Nucleus accumbens (tissue), 56 donors: Measurements from ENCODE around the gene ATP11B.
"Not testable (repeated sequence)": the region's sequence is repeated elsewhere in the genome, so short reads cannot be mapped to it uniquely, and the experiment has no call there.

Source experiments
- DNase-seq, 56 donors: peaks; one replicate each; lab custom pipeline; 2025; lab: John Stamatoyannopoulos, UW

Gene ATP11B

DNA sequence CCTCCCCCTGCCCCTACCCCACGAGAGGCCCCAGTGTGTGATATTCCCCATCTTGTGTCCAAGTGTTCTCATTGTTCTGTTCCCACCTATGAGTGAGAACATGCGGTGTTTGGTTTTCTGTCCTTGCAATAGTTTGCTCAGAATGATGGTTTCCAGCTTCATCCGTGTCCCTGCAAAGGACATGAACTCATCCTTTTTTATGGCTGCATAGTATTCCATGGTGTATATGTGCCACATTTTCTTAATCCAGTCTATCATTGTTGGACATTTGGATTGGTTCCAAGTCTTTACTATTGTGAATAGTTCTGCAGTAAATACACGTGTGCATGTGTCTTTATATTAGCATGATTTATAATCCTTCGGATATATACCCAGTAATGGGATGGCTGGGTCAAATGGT, 29.0 kb downstream of the ATP11B start:
- DNase-seq = not testable (repeated sequence)

DNA sequence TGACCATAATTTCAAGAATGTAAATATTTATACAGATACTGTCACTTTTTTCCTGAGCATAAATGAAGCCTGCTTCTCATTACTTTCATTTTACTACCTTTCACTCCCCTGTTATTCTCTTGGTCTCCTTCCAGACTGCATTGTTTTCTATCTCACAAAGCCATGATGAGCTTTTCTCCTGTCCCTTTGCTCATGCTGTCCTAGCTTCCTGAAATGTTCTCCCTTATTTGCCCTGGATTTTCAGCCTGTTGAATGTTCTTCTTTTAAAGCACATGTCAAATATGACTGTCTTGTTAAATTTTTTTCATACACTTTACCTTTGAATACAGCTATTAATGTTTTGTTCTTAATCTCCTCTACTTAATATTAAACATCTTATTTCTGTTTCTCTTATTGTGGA, 31.7 kb downstream of the ATP11B start:
- no peak for DNase-seq

DNA sequence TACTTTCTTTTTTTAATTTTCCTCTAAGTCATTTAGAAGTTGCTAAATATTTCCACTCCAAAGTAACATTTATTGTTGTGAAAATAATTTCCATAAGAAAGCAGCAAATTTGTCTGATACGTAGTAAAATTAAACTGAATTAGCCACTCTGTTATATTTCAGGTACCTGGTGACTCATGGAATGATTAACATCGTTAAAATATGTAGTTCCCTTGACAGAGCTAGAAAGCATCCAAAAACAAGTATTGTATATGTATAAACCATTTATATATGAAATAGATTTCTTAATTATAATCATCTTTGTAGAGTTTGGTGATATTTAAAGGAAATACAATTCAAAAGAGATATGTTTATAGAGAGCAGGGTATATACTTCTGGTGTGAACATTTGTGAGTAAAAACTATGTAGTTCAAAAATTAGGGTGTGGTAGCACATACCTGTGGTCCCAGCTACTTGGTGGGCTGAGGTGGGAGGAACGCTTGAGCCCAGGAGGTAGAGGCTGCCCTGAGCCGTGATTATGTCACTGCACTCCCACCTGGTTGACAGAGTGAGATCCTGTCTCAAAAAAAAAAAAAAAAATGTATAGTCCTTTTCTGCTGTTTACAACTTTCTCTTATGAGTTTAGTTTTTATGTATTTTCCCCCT, 36.6 kb downstream of the ATP11B start:
- no peak for DNase-seq

DNA sequence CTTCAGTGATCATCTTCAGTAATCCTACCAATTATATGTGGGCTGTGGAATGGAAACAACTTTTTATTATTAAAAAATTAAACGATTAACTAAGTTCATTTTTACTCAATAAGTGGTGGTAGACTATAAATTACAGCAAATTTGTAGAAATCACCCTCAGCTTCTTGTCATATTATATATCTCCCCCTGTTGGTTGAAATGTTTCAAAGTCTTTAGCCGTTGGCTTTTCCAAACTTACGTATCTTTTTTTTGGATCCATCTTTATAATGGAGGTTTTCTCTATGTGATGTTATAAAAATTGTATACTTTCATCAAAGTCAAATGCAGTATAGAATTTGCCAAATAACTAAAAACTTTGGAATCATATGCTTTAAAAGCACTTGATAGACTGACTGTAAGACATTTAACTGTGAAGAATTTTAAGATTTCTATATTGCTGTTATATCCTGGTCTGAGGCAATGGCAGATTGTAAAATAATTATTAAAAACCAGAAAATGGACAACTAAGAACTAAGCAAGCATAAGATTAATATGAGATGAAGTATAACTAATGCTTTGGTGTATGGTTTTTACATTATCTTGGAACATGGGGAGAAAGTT, 44.7 kb downstream of the ATP11B start:
- DNase-seq = no peak

DNA sequence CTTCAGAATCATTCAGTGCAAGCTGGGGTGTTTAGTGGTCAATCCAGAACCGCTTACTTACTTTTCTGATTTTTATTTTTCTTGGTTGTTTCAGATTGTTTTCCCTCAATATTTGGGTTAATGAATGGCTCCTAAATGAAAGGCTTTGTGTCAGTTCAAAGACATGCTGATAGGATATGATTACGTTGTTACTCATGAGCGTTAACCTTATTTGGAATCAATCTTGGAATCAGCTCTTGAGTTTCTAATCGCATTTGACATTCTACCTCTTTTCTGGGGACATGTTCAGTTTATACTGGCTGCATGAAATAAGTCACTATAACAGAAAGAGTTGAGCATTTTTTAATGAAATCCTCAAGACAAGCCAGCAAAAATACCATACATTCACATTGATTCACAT, 50.2 kb downstream of the ATP11B start:
- DNase-seq = no peak

DNA sequence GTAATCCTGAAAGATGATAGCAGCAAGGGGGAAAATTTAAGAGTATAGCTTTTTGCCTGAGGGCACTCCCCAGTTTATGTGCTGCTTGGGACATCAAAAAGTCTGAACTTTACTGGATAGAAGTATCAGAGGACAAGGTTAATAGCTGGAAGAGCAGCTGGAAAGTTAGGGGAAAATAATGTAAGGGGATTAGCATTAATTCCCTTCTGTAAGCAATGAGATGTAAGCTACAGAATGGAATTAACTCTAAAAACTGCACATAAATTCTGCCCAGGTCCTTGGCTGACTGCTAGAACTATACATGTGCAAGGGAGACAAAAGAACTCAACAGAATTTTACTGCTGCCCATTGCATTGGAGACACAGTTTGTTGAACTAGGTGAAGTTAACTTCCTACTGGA, 55.6 kb downstream of the ATP11B start:
- DNase-seq = no peak

DNA sequence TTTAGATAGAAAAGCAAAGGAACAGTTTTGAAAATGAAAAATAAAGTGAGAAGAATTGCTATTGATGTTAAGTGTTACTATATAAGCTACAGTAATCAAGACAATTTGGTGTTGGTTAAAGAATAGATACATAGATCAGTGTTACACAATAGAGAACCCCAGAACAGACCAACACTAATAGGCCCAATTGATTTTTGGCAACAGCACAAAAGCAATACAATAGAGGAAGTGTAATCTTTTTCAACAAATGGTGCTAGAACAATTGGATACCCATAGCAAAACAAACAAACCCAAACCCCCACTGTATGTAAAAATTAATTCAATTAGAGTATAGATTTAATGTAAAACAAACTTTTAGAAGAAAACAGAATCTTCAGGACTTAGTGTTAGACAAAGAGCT, 61.8 kb downstream of the ATP11B start:
- DNase-seq = no peak

DNA sequence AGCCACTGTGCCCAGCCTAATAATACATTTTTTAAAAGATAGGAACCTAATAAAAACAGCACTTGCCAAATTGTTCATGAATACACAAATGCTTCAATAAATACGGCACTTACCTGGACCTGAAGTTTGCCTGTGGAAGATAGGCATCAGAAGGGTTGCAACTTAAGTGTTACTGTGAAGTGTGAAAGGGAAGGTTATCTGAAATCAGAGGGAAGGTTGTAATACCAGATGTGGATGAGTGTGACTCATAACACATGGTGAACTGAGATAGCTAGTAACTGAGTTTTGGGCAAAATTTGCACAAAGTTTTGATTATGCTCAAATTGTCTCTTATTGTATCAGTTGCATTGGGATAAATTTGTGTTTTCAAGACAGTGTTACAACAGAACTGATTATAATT, 68.0 kb downstream of the ATP11B start:
- no peak for DNase-seq

DNA sequence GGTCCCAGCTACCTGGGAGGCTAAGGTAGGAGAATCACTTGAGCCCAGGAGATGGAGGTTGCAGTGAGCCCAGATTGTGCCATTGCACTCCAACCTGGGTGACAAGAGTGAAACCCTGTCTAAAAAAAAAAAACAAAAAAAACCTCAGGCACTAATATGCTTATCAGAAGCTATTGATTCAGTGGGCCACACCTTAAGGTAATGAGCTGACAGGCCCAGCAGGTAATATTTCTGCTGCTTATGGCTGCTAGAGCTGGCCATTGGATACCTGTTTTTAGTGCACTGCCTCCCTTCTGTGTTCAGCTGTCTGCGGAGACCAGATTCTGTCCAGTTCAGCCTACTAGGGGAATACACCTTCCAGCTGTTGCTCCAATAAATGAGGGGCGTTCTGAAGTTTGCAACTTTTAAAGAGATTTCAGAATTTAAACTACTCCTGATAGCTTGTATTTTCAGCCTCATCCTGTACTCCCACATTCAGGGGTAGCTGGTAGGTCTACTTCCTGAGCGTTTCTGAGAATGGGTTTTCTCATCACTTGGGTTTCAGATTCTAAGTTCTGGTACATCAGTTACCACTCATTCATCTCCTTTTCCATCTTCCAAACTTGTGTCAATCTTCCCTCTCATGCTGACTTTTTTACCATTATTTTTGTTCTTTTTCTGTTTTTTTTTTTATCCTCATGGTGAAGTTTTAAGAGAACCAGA, 69.0 kb downstream of the ATP11B start:
- DNase-seq = no peak

DNA sequence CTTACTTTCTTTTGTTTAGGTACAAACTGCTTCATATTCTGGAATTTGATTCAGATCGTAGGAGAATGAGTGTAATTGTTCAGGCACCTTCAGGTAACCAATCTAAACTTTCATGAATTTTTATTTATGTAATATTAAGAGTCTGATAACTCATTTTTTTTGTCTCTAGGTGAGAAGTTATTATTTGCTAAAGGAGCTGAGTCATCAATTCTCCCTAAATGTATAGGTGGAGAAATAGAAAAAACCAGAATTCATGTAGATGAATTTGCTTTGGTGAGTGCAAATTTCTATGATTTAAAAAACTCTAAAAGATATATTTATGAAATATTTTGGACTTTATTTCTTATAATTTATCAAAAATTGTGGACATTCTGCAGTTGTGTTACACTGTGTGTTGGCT, 75.8 kb downstream of the ATP11B start:
- DNase-seq = no peak

DNA sequence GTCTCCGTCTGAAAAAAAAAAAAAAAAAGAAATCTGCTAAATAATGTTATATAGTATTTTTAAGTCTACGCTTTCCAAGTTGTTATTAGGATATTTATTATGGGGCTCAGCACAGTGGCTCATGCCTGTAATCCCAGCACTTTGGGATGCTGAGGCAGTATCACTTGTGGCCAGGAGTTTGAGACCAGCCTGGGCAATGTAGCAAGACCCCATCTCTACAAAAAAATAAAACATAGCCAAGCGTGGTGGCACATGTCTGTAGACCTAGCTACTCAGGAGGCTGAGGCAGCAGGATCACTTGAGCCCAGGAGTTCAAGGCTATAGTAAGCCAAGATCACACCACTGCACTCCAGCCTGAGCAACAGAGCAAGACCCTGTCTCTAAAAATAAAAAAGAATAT, 77.6 kb downstream of the ATP11B start:
- DNase-seq = not testable (repeated sequence)

DNA sequence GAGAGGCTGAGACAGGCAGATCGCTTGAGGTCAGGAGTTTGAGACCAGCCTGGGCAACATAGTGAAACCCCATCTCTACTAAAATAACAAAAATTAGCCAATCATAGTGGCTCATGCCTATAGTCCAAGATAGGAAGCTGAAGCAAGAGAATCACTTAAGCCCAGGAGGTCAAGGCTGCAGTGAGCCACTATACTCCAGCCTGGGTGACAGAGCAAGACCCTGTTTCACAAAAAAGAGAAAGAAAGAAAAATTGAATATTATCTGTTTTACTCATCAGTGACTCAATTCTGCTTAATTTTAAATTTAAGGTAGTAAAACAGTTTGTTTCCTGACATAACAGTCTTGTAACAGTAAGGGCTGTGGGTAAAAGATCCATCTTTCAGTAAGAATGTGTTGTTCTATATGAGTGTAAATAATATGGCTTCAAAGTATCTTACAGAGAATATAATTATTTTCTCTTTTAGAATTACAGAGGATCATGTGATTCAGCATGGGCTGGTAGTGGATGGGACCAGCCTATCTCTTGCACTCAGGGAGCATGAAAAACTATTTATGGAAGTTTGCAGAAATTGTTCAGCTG, 85.8 kb downstream of the ATP11B start:
- DNase-seq = no peak

DNA sequence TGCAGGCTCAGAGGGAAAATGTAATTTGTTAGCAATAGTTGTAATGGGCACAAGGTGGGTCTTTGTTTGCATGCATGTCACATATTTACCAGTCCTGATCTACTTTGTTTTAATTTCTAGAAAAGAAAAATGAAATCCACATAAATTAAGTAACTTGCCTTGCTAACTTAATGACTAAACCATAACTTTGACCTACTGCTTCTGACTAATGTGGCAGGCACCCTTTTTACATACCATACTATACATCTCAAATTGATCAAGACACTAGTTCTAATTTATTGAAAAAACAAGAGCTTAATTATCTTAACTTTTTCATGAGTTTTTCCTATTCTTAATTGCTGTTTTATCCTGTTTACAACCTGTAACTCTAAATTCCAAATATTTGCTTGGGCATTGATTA, 93.2 kb downstream of the ATP11B start:
- no peak for DNase-seq

DNA sequence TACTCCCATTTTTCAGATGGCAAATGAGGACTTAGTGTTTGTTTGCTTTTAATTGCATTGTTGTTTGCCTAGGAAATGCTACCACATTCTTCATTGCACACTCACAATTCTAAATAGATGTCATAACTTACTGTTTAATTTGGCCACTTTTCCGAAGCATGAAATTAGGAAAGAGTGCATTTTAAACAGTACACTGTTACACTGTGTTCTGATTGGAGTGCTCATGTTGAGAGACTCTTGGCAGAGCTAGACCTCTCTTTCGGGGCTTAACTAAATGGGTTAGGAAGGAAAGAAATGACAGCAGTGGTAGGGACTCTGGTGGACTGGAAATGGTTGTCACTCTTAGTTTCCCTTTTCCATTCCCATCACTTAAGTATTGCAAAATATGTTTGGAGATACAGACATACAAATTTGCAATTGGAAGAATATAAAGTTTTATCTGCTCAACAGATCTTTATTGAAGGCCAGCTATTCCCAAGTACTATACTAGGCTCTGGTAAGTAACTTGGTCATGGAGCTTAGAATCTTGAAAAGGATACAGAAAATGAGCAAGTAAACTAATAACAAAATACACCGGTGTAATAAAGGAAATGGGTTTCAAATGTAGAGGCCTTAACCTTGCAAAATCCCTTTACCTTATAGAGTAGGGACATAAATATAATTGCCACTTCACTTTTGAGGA, 96.8 kb downstream of the ATP11B start:
- DNase-seq = no peak

DNA sequence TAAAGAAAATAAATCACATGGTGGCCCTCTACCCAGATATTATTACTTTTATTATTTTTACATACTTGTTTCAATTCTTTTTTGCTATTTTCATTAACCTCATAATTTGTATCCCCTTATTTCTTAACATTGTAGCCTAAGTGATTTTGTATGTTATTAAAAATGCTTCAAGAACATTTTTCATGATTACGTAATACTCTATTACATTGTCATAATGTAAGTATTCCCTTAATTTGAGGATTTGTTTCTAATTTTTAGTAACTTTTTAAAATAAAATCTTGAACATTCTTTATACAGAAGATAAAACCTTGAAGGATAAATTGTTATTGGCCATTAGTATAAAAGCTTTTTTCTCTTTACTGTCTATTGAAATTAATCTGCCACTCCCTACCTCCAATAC, 98.1 kb downstream of the ATP11B start:
- no peak for DNase-seq

DNA sequence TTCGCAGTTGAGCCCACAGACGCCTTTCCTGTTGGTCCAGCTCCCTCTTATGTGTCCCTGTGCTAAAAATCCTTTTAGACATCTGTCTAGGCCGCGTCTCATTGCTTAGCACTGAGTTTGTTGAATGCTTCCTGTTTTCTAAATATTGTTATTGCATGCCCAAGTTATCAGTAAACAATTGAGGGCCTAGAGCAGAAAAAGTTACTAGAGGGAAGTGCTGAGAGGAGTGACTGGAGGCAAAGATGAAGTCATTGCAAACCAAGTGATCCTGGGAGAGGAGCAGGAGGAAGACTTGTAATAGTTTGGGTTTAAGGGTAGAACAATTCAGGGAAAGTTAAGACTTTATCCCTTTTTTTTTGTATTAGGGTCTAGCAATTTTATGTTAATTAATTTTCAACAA, 98.9 kb downstream of the ATP11B start:
- no peak for DNase-seq

DNA sequence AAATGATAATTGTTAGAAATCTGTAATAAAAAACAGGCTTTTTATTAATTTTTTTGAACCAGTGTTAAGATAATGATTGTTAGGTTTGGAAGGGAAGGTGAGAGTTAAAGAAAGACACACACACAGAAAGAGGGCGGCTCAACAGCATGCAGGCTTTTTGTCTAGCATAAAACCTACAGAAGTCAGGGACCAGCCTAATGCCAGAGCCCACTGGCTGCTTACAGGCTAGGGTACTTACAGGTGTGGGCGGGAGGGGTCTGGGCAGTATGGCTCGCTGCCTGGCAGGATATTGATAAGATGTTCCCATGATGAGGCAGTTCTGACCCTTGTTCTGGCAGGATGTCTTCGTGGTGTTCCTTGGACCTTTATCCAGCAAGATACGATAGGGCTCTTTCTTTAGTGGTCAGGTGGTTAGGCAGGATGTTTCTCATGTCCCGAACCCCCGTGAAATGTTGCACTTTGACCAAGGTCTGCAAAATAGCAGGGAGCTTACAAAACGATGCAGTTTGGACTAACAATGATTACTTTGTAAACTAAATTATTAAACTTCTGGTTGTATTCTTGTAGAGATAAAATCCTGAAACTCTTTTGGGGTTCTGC, 102.3 kb downstream of the ATP11B start:
- DNase-seq = no peak

DNA sequence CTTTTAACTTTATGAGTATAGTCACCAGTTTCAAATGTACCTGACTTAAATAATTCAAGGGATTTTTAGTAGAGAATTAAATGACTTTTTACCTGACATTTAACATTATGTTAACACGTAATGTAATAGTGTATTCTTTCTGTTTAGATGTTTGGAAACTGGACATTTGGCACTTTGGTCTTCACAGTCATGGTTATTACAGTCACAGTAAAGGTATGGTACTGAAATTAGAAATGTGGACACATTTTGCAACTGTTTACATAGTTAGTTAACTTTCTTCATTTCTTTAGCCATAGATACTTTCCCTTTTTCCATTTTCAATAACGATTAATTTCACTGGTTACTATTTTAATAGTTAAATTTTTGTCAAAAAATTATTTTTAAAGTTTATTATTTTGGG, 103.2 kb downstream of the ATP11B start:
- no peak for DNase-seq

DNA sequence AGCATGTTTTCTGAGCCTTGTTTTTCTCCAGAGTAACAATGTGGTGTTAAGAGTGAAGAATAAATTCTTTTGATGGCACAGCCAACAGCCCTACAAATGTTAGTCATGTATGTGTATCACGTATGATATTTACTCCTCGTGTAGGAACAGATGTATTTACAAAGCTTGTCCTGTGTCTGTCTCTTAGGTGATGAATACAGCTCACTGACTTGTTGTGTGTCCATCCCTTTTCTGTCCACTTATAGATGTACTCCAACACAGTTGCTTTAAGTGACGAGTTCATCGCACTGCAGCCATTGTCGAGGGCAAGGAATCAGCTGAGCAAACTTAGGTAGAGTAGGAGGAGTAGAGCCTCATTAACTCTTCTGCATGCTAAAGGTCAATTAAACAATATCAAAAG, 108.9 kb downstream of the ATP11B start:
- no peak for DNase-seq

DNA sequence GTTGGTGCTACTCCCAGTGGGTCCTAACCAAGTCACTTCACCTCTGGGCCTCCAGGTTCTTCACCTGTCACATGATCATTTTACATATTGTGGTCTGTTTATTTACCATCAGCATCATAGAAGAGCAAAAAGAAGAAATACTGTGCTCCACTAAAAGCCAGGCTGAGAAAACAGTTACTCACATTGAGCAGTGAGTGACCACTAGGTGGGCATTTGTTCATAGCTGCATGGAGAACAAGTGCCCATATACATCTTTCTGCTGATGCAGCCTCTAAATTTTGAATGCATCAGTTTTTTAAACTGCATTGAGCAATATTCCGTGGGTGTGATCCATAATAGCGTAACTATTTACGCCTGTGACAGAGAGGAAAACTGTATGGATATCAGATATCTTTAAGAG, 110.9 kb downstream of the ATP11B start:
- DNase-seq = no peak

DNA sequence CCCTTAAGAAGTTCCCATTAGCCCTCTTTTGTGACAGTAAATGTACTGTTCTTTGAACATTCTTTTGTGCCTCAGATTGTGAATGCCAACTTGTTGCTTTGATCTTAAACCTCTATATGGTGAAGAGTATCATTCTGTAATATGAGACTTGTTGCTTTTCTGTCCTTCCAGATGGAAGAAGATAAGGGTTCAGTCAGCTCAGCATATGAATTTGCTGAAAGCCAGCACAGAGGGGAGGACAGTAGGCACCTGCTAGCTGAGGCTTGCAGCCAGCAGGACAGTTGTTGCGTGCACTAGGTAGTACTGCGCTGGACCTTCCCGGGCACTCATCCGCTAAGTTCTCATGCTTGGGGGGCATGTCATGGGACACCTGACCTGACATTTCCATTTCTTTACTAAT, 112.3 kb downstream of the ATP11B start:
- no peak for DNase-seq
